WTC11 (cell line): ENCODE data around the gene C20orf96.

Experiments used
- CTCF ChIP-seq: fragments of 200-600 bp; IDR thresholded peaks from 2 replicates; pipeline ENCODE4 v1.8.0; 2022; ENCODE audit warnings: antibody characterized with exemption
- NFYB ChIP-seq: sonication (generic); formaldehyde crosslinking; conservative IDR thresholded peaks from 2 replicates; pipeline ENCODE4 v1.8.0; 2022; ENCODE audit warnings: low read depth, missing genetic modification reagents

DNA sequence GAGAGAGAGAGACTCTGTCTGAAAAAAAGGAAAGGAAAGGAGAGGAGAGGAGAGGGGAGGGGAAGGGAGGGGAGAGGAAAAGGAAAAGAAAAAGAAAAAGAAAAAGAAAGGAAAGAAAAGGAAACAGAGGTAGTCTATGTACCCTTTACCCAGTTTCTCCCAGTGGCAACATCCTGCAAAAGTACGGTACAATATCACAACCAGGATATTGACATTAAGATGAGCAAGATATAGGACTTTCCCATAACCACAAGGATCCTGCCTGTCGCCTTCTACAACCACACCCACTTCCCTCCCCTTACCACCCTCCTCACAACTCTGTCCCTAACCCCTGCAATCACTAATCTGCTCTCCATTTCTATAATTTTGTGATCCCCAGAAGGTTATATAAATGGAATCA lies 4.0 kb downstream of the C20orf96 start:
- TF ChIP-seq NFYB (CRISPR knock-in tag) (no peak), CTCF (no peak)
